GM21529 (cell line): ENCODE results near the gene EMID1.
A peak's percentile ranks its signal among the peaks of the same experiment; 100 is the strongest.

Experiments
- ATAC-seq: cut with Tn5 transposase; IDR thresholded peaks from one replicate; pipeline ENCODE4 v1.9.1; 2021; ENCODE audit not compliant: unreplicated experiment

The EMID1 gene

GRCh38 chr22:29194184-29194583 is 11.5 kb upstream of the EMID1 start:
- ATAC-seq: no peak

- no peak for ATAC-seq
Observed at GRCh38 chr22:29195118-29195963, 10.4 kb upstream of the EMID1 start.

GRCh38 chr22:29195964-29196666 is 9.6 kb upstream of the EMID1 start:
- no peak for ATAC-seq

GRCh38 chr22:29197096-29197495 is 8.6 kb upstream of the EMID1 start:
- no peak for ATAC-seq

- ATAC-seq: no peak
Observed at GRCh38 chr22:29198240-29198639, 7.5 kb upstream of the EMID1 start.

- ATAC-seq: no peak
Observed at GRCh38 chr22:29199702-29200400, 5.8 kb upstream of the EMID1 start.

GRCh38 chr22:29200901-29201300 is 4.8 kb upstream of the EMID1 start:
- no peak for ATAC-seq

GRCh38 chr22:29201782-29202181 is 3.9 kb upstream of the EMID1 start:
- no peak for ATAC-seq

- peak; percentile 72 for ATAC-seq
Observed at GRCh38 chr22:29202212-29203192, 3.2 kb upstream of the EMID1 start.

GRCh38 chr22:29203488-29204454 is 1.9 kb upstream of the EMID1 start:
- no peak for ATAC-seq

- ATAC-seq: no peak
Observed at GRCh38 chr22:29204455-29205183, 1.1 kb upstream of the EMID1 start.

- no peak for ATAC-seq
Observed at GRCh38 chr22:29205252-29205593, 473 bp upstream of the EMID1 start.

- ATAC-seq: no peak
Observed at GRCh38 chr22:29206372-29207242, 911 bp downstream of the EMID1 start.

GRCh38 chr22:29207243-29207550 is 1.5 kb downstream of the EMID1 start:
- no peak for ATAC-seq

GRCh38 chr22:29207562-29208501 is 2.1 kb downstream of the EMID1 start:
- ATAC-seq: no peak

- no peak for ATAC-seq
Observed at GRCh38 chr22:29208502-29208862, 2.8 kb downstream of the EMID1 start.
